ENCODE data around the gene CCDC146. TPM values are rescaled to one million over a fixed set of nuclear protein-coding genes. Genes with fewer than 3 reads are reported as not detected.

The CCDC146 gene
- total and polyA plus RNA-seq, 9 of the 15 experiments (the other 6 are each of a cell fraction or from before 2014, with no cell fraction given) = 0.10 to 0.98 (median 0.26) TPM; not detected in 1

DNA sequence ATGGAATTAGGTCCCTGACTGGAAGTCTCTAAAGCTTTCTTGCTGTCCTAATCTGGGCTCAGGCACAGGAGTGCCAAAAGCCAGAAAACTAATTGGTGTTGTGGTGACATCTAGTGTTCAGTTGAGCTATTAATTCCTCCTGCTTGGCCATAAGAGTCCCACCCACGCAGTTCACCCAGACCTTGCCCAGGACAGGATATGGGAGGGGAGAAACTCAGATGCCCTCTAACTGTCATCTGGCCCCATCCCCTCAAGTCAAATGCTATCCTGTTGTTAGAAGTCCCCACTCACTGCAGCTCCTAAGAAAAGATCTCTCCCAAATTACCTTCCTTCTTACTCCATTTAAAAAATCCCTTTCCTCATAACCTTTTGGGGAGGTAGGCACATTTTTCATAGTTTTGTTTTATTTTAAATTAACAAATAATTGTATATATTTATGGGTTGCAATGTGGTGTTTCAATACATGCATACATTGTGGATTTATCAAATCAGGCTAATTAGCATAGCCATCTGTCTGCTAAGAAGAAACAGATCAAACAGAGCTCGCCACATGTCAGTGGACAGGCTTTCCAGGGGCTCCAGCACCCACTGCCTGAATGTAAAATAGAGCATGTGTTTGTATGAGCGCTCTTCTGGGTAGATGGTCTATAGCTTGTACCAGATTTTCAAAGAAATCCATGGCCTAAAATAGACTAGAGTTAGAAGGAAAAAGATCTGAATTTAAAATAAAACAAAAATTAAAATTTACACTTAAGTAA is 209.7 kb downstream of the CCDC146 start (continued):
- TF ChIP-seq, protein P1, sequence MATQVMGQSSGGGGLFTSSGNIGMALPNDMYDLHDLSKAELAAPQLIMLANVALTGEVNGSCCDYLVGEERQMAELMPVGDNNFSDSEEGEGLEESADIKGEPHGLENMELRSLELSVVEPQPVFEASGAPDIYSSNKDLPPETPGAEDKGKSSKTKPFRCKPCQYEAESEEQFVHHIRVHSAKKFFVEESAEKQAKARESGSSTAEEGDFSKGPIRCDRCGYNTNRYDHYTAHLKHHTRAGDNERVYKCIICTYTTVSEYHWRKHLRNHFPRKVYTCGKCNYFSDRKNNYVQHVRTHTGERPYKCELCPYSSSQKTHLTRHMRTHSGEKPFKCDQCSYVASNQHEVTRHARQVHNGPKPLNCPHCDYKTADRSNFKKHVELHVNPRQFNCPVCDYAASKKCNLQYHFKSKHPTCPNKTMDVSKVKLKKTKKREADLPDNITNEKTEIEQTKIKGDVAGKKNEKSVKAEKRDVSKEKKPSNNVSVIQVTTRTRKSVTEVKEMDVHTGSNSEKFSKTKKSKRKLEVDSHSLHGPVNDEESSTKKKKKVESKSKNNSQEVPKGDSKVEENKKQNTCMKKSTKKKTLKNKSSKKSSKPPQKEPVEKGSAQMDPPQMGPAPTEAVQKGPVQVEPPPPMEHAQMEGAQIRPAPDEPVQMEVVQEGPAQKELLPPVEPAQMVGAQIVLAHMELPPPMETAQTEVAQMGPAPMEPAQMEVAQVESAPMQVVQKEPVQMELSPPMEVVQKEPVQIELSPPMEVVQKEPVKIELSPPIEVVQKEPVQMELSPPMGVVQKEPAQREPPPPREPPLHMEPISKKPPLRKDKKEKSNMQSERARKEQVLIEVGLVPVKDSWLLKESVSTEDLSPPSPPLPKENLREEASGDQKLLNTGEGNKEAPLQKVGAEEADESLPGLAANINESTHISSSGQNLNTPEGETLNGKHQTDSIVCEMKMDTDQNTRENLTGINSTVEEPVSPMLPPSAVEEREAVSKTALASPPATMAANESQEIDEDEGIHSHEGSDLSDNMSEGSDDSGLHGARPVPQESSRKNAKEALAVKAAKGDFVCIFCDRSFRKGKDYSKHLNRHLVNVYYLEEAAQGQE (IDR thresholded peaks at IDR 0.05; ENCODE audit: borderline replicate concordance) = peak; percentile 54; the same call in 1 of the 2 replicates
- TF ChIP-seq, protein P1 (CRISPR knock-in tag; IDR thresholded peaks at IDR 0.05; ENCODE audit: low read depth) = no peak
- 0 out of 2 replicates have a peak, but pooled peaks have one; percentile 20 for TF ChIP-seq CC2D1A (IDR thresholded peaks at IDR 0.05)
- peak; percentile 84 for TF ChIP-seq MYNN (IDR thresholded peaks at IDR 0.05)
- TF ChIP-seq MYNN (CRISPR knock-in tag; IDR thresholded peaks at IDR 0.05) = no peak
- peak; percentile 74 to 84 for TF ChIP-seq RAD21 (CRISPR knock-in tag; conservative IDR thresholded peaks at IDR 0.05 in 1 of 2, IDR thresholded peaks at IDR 0.05 in 1 of 2)
- peak; percentile 57 for TF ChIP-seq SMC3 (conservative IDR thresholded peaks at IDR 0.05; ENCODE audit: insufficient read depth, low read depth, low read length)
- TF ChIP-seq RCOR1 (IDR thresholded peaks at IDR 0.05; ENCODE audit: borderline replicate concordance in 1 of 2, low read depth in 2 of 2, low read length in 2 of 2) = peak in 1 of 2 experiments; percentile 14; a peak in 1 of 4 replicates
- TF ChIP-seq, protein P2, sequence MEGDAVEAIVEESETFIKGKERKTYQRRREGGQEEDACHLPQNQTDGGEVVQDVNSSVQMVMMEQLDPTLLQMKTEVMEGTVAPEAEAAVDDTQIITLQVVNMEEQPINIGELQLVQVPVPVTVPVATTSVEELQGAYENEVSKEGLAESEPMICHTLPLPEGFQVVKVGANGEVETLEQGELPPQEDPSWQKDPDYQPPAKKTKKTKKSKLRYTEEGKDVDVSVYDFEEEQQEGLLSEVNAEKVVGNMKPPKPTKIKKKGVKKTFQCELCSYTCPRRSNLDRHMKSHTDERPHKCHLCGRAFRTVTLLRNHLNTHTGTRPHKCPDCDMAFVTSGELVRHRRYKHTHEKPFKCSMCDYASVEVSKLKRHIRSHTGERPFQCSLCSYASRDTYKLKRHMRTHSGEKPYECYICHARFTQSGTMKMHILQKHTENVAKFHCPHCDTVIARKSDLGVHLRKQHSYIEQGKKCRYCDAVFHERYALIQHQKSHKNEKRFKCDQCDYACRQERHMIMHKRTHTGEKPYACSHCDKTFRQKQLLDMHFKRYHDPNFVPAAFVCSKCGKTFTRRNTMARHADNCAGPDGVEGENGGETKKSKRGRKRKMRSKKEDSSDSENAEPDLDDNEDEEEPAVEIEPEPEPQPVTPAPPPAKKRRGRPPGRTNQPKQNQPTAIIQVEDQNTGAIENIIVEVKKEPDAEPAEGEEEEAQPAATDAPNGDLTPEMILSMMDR (IDR thresholded peaks at IDR 0.05 in 2 of 3, conservative IDR thresholded peaks at IDR 0.05 in 1 of 3; ENCODE audit: insufficient read depth in 2 of 3, low read depth in 1 of 3, low read length in 3 of 3) = peak; percentile 75 to 87 (median 76)
- TF ChIP-seq, protein P3, sequence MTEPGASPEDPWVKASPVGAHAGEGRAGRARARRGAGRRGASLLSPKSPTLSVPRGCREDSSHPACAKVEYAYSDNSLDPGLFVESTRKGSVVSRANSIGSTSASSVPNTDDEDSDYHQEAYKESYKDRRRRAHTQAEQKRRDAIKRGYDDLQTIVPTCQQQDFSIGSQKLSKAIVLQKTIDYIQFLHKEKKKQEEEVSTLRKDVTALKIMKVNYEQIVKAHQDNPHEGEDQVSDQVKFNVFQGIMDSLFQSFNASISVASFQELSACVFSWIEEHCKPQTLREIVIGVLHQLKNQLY (CRISPR knock-in tag; conservative IDR thresholded peaks at IDR 0.05) = no peak
- 0 out of 2 replicates have a peak, but pooled peaks have one; percentile 31 for TF ChIP-seq KLF16 (IDR thresholded peaks at IDR 0.05)
- no peak for TF ChIP-seq BRF1 (IDR thresholded peaks at IDR 0.05; ENCODE audit: borderline replicate concordance, extremely low read depth, insufficient read length)
- TF ChIP-seq SRSF3 (IDR thresholded peaks at IDR 0.05; ENCODE audit: insufficient read depth, low read length) = no peak
- TF ChIP-seq, protein P4, sequence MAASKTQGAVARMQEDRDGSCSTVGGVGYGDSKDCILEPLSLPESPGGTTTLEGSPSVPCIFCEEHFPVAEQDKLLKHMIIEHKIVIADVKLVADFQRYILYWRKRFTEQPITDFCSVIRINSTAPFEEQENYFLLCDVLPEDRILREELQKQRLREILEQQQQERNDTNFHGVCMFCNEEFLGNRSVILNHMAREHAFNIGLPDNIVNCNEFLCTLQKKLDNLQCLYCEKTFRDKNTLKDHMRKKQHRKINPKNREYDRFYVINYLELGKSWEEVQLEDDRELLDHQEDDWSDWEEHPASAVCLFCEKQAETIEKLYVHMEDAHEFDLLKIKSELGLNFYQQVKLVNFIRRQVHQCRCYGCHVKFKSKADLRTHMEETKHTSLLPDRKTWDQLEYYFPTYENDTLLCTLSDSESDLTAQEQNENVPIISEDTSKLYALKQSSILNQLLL (CRISPR knock-in tag; IDR thresholded peaks at IDR 0.05; ENCODE audit: borderline replicate concordance) = no peak

Measured in K562 (cell line).